GM19099 (cell line): Measurements from ENCODE around the gene RANGAP1.

Source experiments
- POLR2A ChIP-seq: IDR thresholded peaks from 3 replicates; pipeline ENCODE4 v1.6.1; 2011; ENCODE audit warnings: low read depth; ENCODE audit not compliant: insufficient read length; ENCODE audit errors: extremely low read depth

The RANGAP1 gene

DNA sequence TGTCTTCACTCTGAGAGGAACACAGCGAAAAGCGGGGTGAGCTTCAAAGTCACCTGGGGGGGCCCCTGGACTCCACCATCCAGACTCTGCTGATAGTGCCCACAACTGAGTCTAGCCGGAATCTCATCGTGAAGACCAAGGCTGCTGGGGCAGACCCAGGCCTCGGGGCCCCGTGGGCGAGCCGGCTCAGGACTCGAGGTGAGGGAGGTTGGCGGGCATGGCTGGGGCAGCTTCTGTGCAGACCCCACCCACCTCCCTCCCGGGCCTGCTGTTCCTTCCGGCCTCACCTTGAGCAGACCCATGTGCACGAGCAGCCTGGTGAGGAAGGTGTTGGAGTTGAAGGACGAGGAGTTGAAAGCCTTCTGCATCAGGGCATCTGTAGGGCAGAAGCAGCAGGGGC is 36.5 kb downstream of the RANGAP1 start:
- TF ChIP-seq POLR2A = no peak

GRCh38 chr22:41248758-41249157 is 37.2 kb downstream of the RANGAP1 start:
- no peak for TF ChIP-seq POLR2A

DNA sequence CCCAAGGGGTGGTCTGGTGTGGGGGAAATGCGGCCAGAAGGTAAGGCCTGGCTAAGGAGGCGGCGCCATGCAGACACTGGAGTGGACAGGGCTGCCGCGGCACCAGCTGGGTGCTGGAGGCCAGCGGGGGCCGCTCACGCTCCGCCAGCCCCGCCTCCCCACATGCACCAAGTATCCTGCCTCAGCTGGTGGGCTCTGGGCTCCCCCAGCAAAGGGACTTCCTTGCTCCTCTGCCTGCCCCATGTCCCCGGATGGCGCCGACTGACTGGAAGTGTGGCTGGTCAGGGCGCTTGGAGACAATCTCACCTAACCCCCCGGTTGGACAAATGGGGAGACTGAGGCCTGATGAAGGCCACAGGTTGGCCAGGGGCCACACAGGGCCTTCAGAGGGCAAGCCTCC is 37.7 kb downstream of the RANGAP1 start:
- no peak for TF ChIP-seq POLR2A

- no peak for TF ChIP-seq POLR2A
Measured at GRCh38 chr22:41247703-41248102, 38.3 kb downstream of the RANGAP1 start.

GRCh38 chr22:41245917-41246499 is 40.0 kb downstream of the RANGAP1 start:
- no peak for TF ChIP-seq POLR2A

DNA sequence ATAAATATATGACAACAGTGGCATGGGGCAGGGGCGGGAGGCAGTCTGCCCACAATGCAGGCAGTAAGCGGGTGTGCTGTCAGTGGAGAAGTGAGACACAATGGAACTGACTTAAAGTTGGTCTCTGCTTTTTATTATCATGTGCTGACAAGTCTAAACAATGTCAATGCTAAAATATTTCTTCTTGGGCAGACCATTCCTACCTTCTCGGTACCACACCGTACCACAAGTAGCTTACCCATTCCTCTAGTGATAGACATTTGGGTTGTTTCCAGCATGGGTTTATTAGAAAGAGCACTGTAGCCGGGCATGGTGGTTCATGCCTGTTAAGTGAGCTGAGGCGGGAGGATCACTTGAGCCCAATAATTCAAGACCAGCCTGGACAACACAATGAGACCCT is 42.6 kb downstream of the RANGAP1 start:
- no peak for TF ChIP-seq POLR2A

DNA sequence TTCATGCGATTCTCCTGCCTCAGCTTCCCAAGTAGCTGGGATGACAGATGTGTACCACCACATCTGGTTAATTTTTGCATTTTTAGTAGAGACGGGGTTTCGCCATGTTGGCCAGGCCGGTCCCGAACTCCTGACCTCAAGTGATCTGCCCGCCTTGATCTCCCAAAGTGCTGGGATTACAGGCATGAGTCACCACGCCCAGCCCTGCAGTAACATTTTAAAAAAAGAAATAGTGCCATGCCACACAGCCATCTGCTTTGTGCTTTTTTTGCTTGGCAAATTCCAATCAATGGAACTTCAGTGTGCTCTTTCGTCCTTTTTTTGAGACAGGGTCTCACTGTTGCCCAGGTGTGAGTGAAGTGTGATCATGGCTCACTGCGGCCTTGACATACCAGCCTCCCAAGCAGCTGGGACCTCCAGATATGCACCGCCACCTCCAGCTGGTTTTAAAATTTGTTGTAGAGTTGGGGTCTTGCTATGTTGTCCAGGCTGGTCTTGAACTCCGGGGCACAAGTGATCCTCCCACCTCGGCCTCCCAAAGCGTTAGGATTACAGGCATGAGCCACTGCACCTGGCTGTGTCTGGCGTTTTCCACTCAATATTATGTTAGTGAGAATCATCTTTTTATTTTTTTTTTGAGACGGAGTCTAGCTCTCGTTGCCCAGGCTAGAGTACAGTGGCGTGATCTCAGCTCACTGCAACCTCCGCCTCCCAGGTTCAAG is 43.4 kb downstream of the RANGAP1 start:
- no peak for TF ChIP-seq POLR2A

GRCh38 chr22:41241133-41241676 is 44.8 kb downstream of the RANGAP1 start:
- TF ChIP-seq POLR2A = no peak

- TF ChIP-seq POLR2A = no peak
Measured at GRCh38 chr22:41240377-41241132, 45.4 kb downstream of the RANGAP1 start, which contains the start of gene CHADL. TSS of gene CHADL (minus strand) at chr22:41240931. CDS start at chr22:41240881, 50 bp downstream.

DNA sequence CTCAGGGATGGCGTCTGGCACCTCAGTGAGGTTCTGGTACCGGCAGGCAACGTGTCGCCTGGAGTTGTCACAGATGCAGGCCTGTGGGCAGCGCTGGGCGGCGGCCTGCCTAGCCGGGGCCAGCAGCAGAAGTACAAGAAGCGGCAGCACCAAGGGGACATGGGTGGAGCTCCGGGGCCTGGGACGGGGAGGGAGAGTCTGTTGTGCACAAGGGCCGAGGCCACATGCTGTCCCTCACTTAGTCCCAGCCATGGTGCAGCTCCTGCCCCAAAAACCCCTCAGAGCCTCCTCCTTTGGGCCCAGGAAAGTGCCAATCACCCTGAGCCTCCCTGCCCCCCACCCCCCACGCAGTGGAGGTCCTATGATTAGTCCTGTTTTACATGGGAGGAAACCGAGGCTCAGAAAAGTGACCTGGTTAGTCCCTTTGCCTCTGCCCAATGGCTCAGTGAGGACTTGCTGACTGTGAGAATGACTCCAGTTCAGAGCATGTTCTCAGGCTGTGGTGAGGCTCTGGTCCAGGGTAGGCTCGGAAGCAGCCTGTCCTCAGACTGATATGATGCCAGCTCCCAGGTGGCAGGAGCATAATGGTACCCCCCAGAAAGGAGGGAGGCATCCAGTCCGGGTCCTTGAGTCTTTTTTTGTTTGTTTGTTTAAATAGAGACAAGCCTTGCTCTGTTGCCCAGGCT is 46.4 kb downstream of the RANGAP1 start:
- no peak for TF ChIP-seq POLR2A

GRCh38 chr22:41238570-41239442 is 47.2 kb downstream of the RANGAP1 start:
- TF ChIP-seq POLR2A = no peak

GRCh38 chr22:41237707-41238569 is 48.0 kb downstream of the RANGAP1 start:
- peak; percentile 39 for TF ChIP-seq POLR2A

- no peak for TF ChIP-seq POLR2A
Measured at GRCh38 chr22:41237036-41237706, 48.8 kb downstream of the RANGAP1 start.
